Esophagus muscularis mucosa (tissue), 4 donors: ENCODE measurements around the gene ATP23. TPM values are rescaled to one million over a fixed set of nuclear protein-coding genes. Genes with fewer than 3 reads are reported as not detected.

ENCODE experiments used
- DNase-seq: peaks from one replicate; pipeline ENCODE4 v3.0.0-alpha.2; 2017; ENCODE audit errors: extremely low spot score
- H3K27ac ChIP-seq, 4 donors: fragments of 200-600 bp; sonication (generic); replicated peaks in 1 of 4; 1 replicate in 3 of 4; 2 replicates in 1 of 4; pipeline ENCODE4 v1.5.1; 2016 to 2019; ENCODE audit warnings: mild to moderate bottlenecking in 1 of 4
- H3K27me3 ChIP-seq, 4 donors: fragments of 200-600 bp; sonication (generic); one replicate each; pipeline versions ENCODE4 v1.5.1 to v1.6.0; 2016 to 2019
- H3K36me3 ChIP-seq, 4 donors: fragments of 200-600 bp; sonication (generic); one replicate each; pipeline ENCODE4 v1.5.1; 2016 to 2019
- H3K4me1 ChIP-seq, 4 donors: fragments of 200-600 bp; sonication (generic); one replicate each; pipeline ENCODE4 v1.5.1; 2016 to 2019
- H3K4me3 ChIP-seq, 4 donors: fragments of 200-600 bp; sonication (generic); 1 replicate in 2 of 4; 2 replicates in 2 of 4; pipeline ENCODE4 v1.5.1; 2016 to 2019; ENCODE audit warnings: mild to moderate bottlenecking in 4 of 4, moderate library complexity in 1 of 4
- H3K9me3 ChIP-seq, 4 donors: fragments of 200-600 bp; sonication (generic); 1 replicate in 3 of 4; 2 replicates in 1 of 4; pipeline ENCODE4 v1.5.1; 2016 to 2019
- CTCF ChIP-seq, 3 experiments: fragments of 200-600 bp in 2 of 3; fragments of 450-650 bp in 1 of 3; sonication (generic) in 2 of 3; IDR thresholded peaks; one replicate each; pipeline ENCODE4 v1.5.1; 2017 to 2019; ENCODE audit warnings: antibody characterized with exemption in 3 of 3, mild to moderate bottlenecking in 2 of 3, moderate library complexity in 1 of 3
- EP300 ChIP-seq: sonication (generic); formaldehyde crosslinking; IDR thresholded peaks from one replicate; pipeline ENCODE4 v1.6.1; 2017; ENCODE audit warnings: antibody characterized with exemption
- POLR2A ChIP-seq: fragments of 450-650 bp; IDR thresholded peaks from one replicate; pipeline ENCODE4 v1.6.1; 2017; ENCODE audit warnings: antibody characterized with exemption, moderate library complexity, mild to moderate bottlenecking, low read depth
- POLR2AphosphoS5 ChIP-seq, 2 donors: sonication (generic); formaldehyde crosslinking; IDR thresholded peaks; one replicate each; pipeline ENCODE4 v1.6.1; 2017; ENCODE audit warnings: antibody characterized with exemption in 2 of 2
- WGBS: methylation state at CpG from one replicate; pipeline ENCODE4 v1.1.5; 2018; 5-methylcytosine and 5-hydroxymethylcytosine counted together
- intact Hi-C: fragments of 100-400 bp; cut with DNase I; formaldehyde crosslinking; loops from one replicate; pipeline ENCODE4 v1.15.1; 2023
- total RNA-seq, 4 donors: library from RNA; depleted of rRNA; stranded (reverse); fragments of >200 nt; gene quantifications; one replicate each; pipeline versions ENCODE4 v1.1.0 to v1.2.1, GENCODE V29; 2016

The ATP23 gene
- total RNA-seq, 4 donors from 2014 or later, result 10.3 to 17.9 (median 14.8) TPM

GRCh38 chr12:58000499-58000898, 59.1 kb downstream of the ATP23 start:
- H3K4me3 ChIP-seq, result no peak overlapping the region
- H3K9me3 ChIP-seq, result peaks cover 0 to 44% (median 28%) of the 10 kb centered on the region in 4 donors
- no peak overlapping the region for H3K27ac ChIP-seq
- no peak for DNase-seq
- TF ChIP-seq POLR2A, result no peak
- no peak for TF ChIP-seq EP300
- no peak for TF ChIP-seq POLR2AphosphoS5 (IDR thresholded peaks at IDR 0.05)
- TF ChIP-seq CTCF (IDR thresholded peaks at IDR 0.05), result no peak
- intact Hi-C loops, result no loop called here
- WGBS, result 88% methylated on average over 2 of the region's 2 CpGs
- H3K27me3 ChIP-seq, result no peaks in the 10 kb centered on the region
- no peaks in the 10 kb centered on the region for H3K4me1 ChIP-seq
- no peaks in the 10 kb centered on the region for H3K36me3 ChIP-seq

- TF ChIP-seq CTCF (IDR thresholded peaks at IDR 0.05) (no peak), EP300 (no peak), POLR2AphosphoS5 (IDR thresholded peaks at IDR 0.05) (no peak), POLR2A (no peak)
- no peaks in the 10 kb centered on the region for H3K9me3 ChIP-seq
- no peaks in the 10 kb centered on the region for H3K27me3 ChIP-seq
- no peak overlapping the region for H3K27ac ChIP-seq
- intact Hi-C loops, result no loop called here
- DNase-seq, result no peak
- no peaks in the 10 kb centered on the region for H3K36me3 ChIP-seq
- H3K4me3 ChIP-seq, result no peak overlapping the region
- H3K4me1 ChIP-seq, result peaks cover 0 to 12% (median 7%) of the 10 kb centered on the region in 4 donors
- 84% methylated on average over 4 of the region's 4 CpGs for WGBS
Measured at GRCh38 chr12:58007875-58008274, 66.5 kb downstream of the ATP23 start.

GRCh38 chr12:58008634-58009033, 67.3 kb downstream of the ATP23 start:
- Histone ChIP-seq H3K36me3 (no peaks in the 10 kb centered on the region), H3K4me3 (no peak overlapping the region), H3K27ac (no peak overlapping the region), H3K4me1 (peaks cover 0 to 12% (median 7%) of the 10 kb centered on the region in 4 donors), H3K9me3 (no peaks in the 10 kb centered on the region), H3K27me3 (no peaks in the 10 kb centered on the region)
- no peak for TF ChIP-seq POLR2A
- 40% methylated on average over 2 of the region's 3 CpGs for WGBS
- intact Hi-C loops, result no loop called here
- DNase-seq, result no peak

Other genes with a start within 250 kb of the ATP23 start
- 100 to 1,000 TPM; 139 to 223 (median 148) TPM for gene OS9, start 247.4 kb upstream of the ATP23 start, total RNA-seq
- 10 to 100 TPM in 1 of 4 donors, 1 to 10 TPM in 3; 2.5 to 11.2 (median 3.6) TPM for gene AGAP2, start 202.8 kb upstream of the ATP23 start, total RNA-seq
- 10 to 100 TPM; 34.3 to 45.1 (median 42.1) TPM for gene TSPAN31, start 196.5 kb upstream of the ATP23 start, total RNA-seq
- 10 to 100 TPM; 43.6 to 85.7 (median 71.3) TPM for gene CDK4, start 189.3 kb upstream of the ATP23 start, total RNA-seq
- 10 to 100 TPM in 2 of 4 donors, 1 to 10 TPM in 2; 5.6 to 16.9 (median 10.7) TPM for gene MARCHF9, start 186.5 kb upstream of the ATP23 start, total RNA-seq
- gene CYP27B1, start 174.5 kb upstream of the ATP23 start, total RNA-seq, result under 1 TPM in 2 of 4 donors, not detected in 2; 0.32 to 0.66 TPM
- gene METTL1, start 169.5 kb upstream of the ATP23 start, total RNA-seq, result 1 to 10 TPM; 4.2 to 9.8 (median 5.7) TPM
- gene EEF1AKMT3, start 169.0 kb upstream of the ATP23 start, total RNA-seq, result 10 to 100 TPM in 2 of 4 donors, 1 to 10 TPM in 2; 6.6 to 13.2 (median 10.0) TPM
- 10 to 100 TPM; 17.6 to 38.4 (median 29.2) TPM for gene TSFM, start 158.8 kb upstream of the ATP23 start, total RNA-seq
- gene AVIL, start 122.8 kb upstream of the ATP23 start, total RNA-seq, result 1 to 10 TPM; 2.2 to 5.8 (median 2.8) TPM
- 100 to 1,000 TPM; 127 to 249 (median 196) TPM for gene CTDSP2, start 94.8 kb upstream of the ATP23 start, total RNA-seq